NCI-H2081 (cell line): Measurements from ENCODE around the gene PZP.

Experiments
- DNase-seq, 2 experiments: peaks; one replicate each; lab custom pipeline; 2025; lab: John Stamatoyannopoulos, UW

The PZP gene

DNA sequence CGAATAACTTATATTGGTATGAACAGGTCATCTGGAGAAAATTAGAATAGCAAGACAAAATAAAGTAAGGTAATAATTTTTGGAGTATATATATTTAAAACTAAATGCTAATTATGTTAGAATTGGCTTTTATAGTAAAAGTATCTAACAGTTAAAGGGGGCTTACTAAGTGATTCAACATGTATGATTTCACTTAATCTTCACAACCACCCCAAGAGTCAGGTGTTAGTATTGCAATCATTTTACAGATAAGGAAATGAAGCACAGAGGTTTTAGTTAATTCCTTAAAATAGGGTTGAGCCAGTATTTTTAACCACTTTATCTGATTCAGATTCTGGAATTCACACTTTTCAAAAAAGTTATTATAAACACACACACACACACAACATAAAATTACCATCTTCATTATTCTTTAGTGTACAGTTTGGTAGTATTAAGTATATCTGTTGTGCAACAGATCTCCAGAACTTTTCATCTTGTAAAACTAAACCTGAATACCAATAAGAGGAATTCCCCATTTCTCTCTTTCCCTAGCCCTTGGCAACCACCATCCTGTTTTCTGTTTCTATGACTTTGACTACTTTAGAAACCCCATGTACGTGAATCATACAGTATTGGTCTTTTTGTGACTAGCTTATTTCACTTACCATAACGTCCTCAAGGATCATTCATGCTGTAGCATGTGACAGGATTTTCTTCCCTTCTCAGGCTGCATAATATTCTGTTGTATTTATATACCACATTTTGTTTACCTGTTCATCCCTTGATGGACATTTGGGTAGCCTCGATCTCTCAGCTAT is 104.9 kb downstream of the PZP start:
- DNase-seq: no peak

GRCh38 chr12:9101018-9101687 is 107.0 kb downstream of the PZP start:
- no peak for DNase-seq

GRCh38 chr12:9099552-9100190 is 108.5 kb downstream of the PZP start:
- no peak for DNase-seq
